ENCODE measurements around the gene CREBZF.

The CREBZF gene

GRCh38 chr11:85643191-85643614 is 21.7 kb downstream of the CREBZF start:
- no peak overlapping the region for H3K4me3 ChIP-seq (ENCODE audit: low read length)
- peak; percentile 72 for DNase-seq (ENCODE audit: low read depth)
- TF ChIP-seq, protein P1, sequence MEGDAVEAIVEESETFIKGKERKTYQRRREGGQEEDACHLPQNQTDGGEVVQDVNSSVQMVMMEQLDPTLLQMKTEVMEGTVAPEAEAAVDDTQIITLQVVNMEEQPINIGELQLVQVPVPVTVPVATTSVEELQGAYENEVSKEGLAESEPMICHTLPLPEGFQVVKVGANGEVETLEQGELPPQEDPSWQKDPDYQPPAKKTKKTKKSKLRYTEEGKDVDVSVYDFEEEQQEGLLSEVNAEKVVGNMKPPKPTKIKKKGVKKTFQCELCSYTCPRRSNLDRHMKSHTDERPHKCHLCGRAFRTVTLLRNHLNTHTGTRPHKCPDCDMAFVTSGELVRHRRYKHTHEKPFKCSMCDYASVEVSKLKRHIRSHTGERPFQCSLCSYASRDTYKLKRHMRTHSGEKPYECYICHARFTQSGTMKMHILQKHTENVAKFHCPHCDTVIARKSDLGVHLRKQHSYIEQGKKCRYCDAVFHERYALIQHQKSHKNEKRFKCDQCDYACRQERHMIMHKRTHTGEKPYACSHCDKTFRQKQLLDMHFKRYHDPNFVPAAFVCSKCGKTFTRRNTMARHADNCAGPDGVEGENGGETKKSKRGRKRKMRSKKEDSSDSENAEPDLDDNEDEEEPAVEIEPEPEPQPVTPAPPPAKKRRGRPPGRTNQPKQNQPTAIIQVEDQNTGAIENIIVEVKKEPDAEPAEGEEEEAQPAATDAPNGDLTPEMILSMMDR (conservative IDR thresholded peaks at IDR 0.05; ENCODE audit: low read depth, low read length) = no peak

- H3K4me3 ChIP-seq (ENCODE audit: low read length) = no peak overlapping the region
- TF ChIP-seq, protein P1 (conservative IDR thresholded peaks at IDR 0.05; ENCODE audit: low read depth, low read length) = no peak
- no peak for DNase-seq (ENCODE audit: low read depth)
These were observed 30.2 kb downstream of the CREBZF start for GRCh38 chr11:85634747-85635146.

DNA sequence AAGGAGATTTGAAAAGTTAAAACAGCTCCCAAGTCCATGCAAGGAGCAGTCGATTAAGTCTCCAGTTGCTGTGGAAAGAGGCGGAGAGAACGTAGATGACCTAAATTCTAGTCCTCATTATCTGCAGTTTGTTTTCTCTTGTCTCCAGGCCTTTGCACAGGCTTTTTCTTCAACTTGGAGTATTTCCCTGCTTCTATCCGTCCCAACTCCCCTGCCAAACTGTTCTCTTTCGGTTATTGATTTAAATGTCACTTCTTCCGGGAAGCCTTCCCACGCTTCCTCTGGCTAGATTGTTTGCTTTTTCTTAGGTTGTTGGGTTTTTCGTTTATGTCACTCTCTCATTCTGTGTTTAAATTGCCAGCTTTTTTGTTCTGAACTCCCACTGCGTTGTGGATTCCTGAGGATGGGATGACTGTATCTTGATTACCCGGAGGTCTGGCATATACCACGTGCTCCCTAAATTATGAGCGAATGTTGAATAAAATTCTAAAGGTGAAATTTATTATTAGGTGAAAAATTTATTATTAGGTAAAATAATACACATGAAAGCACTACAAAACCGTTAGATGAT is 36.1 kb downstream of the CREBZF start:
- TF ChIP-seq, protein P1 (conservative IDR thresholded peaks at IDR 0.05; ENCODE audit: low read depth, low read length) = no peak
- H3K4me3 ChIP-seq (ENCODE audit: low read length) = peak overlapping the region; percentile 98
- no peak for DNase-seq (ENCODE audit: low read depth)

DNA sequence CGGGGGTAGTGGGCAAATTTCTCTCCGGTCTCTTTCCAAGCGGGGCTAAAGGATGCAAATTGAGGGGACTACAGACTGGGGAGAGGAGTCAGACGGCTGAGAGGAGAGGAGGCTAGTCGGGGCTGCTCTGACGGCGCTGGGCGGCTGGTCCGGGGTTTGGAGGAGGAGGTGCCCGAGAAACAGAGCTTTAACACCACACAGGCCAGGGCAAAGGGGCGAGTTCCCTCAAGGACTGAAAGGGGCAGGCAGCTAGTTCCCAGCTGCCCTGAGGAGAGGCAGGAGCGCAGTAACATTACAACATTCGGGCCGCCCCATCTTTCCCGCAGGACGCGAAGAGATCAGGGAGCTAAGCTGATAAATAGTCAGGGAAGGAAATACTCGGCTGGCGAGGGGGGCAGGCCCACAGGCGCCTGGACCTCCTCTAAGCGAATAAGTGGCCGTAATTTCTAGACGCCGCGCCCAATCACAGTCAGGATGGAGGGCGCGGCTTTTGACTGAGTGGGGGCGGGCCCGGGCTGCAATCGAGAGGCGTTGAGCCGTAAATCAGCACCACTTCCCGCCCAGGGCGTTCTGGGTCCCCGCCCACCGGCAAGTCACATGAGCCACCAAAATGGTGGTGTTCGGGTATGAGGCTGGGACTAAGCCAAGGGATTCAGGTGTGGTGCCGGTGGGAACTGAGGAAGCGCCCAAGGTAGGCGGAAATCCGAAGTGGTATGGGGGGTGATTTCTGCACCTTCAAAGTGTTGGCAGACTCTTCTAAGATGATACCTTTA is 36.7 kb downstream of the CREBZF start, which contains the start of gene TMEM126B:
TMEM126B (plus strand) TSS at position 596 of the 773 bp plus-strand sequence; CDS start at position 611, 15 bp downstream.
- TF ChIP-seq, protein P1 (conservative IDR thresholded peaks at IDR 0.05; ENCODE audit: low read depth, low read length) = no peak
- H3K4me3 ChIP-seq (ENCODE audit: low read length) = peak within 1 kb of the TSS; percentile 98
- DNase-seq (ENCODE audit: low read depth) = peak; percentile 86

DNA sequence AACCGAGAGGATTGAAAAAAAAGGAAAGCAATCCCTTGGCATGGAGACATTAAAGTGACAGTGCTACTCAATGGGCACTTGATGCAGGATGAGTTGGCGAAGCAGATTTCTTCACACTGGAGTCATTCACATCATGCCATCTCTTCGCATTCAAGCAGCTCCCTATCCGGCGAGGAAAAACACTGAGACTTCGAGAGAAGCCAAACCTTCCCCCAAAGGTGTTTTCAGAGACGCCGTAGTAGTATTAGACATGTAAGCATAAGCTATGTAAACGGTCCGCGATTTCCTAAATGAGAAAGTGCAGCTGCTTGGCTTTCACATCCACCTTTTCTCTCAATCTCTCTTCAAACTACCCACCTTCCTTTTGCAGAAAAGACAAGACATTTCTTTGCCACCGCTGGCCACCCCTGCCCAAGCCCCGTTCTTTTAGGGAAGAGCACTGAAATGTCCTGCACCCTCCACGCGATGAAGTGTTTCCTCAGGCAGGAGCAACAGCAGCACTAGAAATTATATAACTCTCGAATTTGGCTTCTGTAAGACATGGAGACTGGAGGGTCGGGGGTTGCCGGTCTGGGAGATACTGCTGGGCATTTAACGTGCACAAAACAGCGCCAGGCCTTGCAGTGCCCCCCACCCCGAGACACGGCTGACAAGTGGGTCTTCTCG is 37.5 kb downstream of the CREBZF start, which contains the start of gene DLG2:
DLG2 (minus strand) TSS at position 13 of the 666 bp plus-strand sequence.
- DNase-seq (ENCODE audit: low read depth) = no peak
- TF ChIP-seq, protein P1 (conservative IDR thresholded peaks at IDR 0.05; ENCODE audit: low read depth, low read length) = no peak
- peak within 1 kb of the TSS; percentile 98 for H3K4me3 ChIP-seq (ENCODE audit: low read length)

DNA sequence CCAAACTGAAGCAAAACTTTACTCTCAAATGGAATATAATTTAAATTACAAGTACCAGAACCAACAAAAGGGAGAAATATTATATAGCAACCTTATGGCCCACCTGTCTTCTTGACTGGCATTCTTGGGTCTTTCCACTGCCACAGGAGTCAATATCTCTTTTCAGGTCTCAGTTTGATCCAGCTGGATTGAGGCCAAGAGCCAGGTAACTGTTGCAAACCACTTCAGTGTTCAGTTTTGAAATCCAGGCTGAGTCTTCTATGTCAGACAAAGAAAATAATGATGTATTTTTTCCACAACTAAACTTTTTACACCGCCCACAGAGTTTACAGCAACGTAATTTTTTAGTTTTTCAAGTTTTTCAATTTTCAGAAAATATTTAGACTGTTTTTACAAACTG is 38.4 kb downstream of the CREBZF start:
- TF ChIP-seq, protein P1 (conservative IDR thresholded peaks at IDR 0.05; ENCODE audit: low read depth, low read length) = no peak
- no peak for DNase-seq (ENCODE audit: low read depth)
- H3K4me3 ChIP-seq (ENCODE audit: low read length) = no peak overlapping the region
